Muscle layer of colon (tissue), 2 donors: ENCODE data around the gene CWC22.
A peak's percentile ranks its signal among the peaks of the same experiment; 100 is the strongest.
"Not testable (repeated sequence)": the region's sequence is repeated elsewhere in the genome, so short reads cannot be mapped to it uniquely, and the experiment has no call there.

ENCODE experiments used
- H3K27ac ChIP-seq: one replicate; pipeline ENCODE4 v1.7.0; 2013; ENCODE audit warnings: low read depth, mild to moderate bottlenecking, low read length, moderate library complexity
- H3K27me3 ChIP-seq, 2 donors: one replicate each; pipeline ENCODE4 v1.7.0; 2013; ENCODE audit warnings: low read length in 2 of 2, mild to moderate bottlenecking in 2 of 2; ENCODE audit not compliant: insufficient read depth in 2 of 2, control insufficient read depth in 1 of 2
- H3K36me3 ChIP-seq: one replicate; pipeline ENCODE4 v1.7.0; 2013; ENCODE audit warnings: mild to moderate bottlenecking, low read length; ENCODE audit not compliant: insufficient read depth
- H3K4me1 ChIP-seq: one replicate; pipeline ENCODE4 v1.7.0; 2013; ENCODE audit warnings: mild to moderate bottlenecking, low read length; ENCODE audit not compliant: insufficient read depth
- H3K4me3 ChIP-seq, 2 donors: one replicate each; pipeline ENCODE4 v1.7.0; 2013; ENCODE audit warnings: low read length in 2 of 2, low read depth in 1 of 2, mild to moderate bottlenecking in 1 of 2, moderate library complexity in 1 of 2
- H3K9ac ChIP-seq: one replicate; pipeline ENCODE4 v1.7.0; 2013; ENCODE audit warnings: low read length
- H3K9me3 ChIP-seq: one replicate; pipeline ENCODE4 v1.7.0; 2013; ENCODE audit warnings: mild to moderate bottlenecking, low read length
- donor health status: abdominal sarcoma.
- donor health status: Adenocarcinoma of cecum.

CWC22 gene

GRCh38 chr2:180029575-180029974 lies 22.5 kb upstream of the CWC22 start:
- H3K9me3 ChIP-seq = no peaks in the 10 kb centered on the region
- no peak overlapping the region for H3K4me3 ChIP-seq
- H3K27ac ChIP-seq = no peak overlapping the region
- H3K27me3 ChIP-seq = no peaks in the 10 kb centered on the region
- no peak overlapping the region for H3K9ac ChIP-seq
- no peaks in the 10 kb centered on the region for H3K4me1 ChIP-seq
- no peaks in the 10 kb centered on the region for H3K36me3 ChIP-seq

GRCh38 chr2:180021850-180022249 lies 14.8 kb upstream of the CWC22 start:
- H3K27ac ChIP-seq = no peak overlapping the region
- H3K9me3 ChIP-seq = no peaks in the 10 kb centered on the region
- no peak overlapping the region for H3K4me3 ChIP-seq
- H3K4me1 ChIP-seq = no peaks in the 10 kb centered on the region
- H3K9ac ChIP-seq = no peak overlapping the region
- no peaks in the 10 kb centered on the region for H3K27me3 ChIP-seq
- no peaks in the 10 kb centered on the region for H3K36me3 ChIP-seq

- H3K4me1 ChIP-seq = no peaks in the 10 kb centered on the region
- no peak overlapping the region for H3K4me3 ChIP-seq
- no peak overlapping the region for H3K9ac ChIP-seq
- H3K27ac ChIP-seq = no peak overlapping the region
- H3K27me3 ChIP-seq = no peaks in the 10 kb centered on the region
- no peaks in the 10 kb centered on the region for H3K36me3 ChIP-seq
- no peaks in the 10 kb centered on the region for H3K9me3 ChIP-seq
Measured at GRCh38 chr2:180017784-180018183, 10.7 kb upstream of the CWC22 start.

- no peak overlapping the region for H3K27ac ChIP-seq
Measured at GRCh38 chr2:180016937-180017336, 9.8 kb upstream of the CWC22 start.

GRCh38 chr2:180015951-180016709 lies 9.0 kb upstream of the CWC22 start:
- no peaks in the 10 kb centered on the region for H3K27me3 ChIP-seq
- no peak overlapping the region for H3K27ac ChIP-seq
- no peaks in the 10 kb centered on the region for H3K4me1 ChIP-seq
- no peak overlapping the region for H3K9ac ChIP-seq
- no peaks in the 10 kb centered on the region for H3K9me3 ChIP-seq
- no peak overlapping the region for H3K4me3 ChIP-seq
- no peaks in the 10 kb centered on the region for H3K36me3 ChIP-seq

More at GRCh38 chr2:180016937-180017336, 9.8 kb upstream of the CWC22 start:
- no peak overlapping the region for H3K9ac ChIP-seq
- no peaks in the 10 kb centered on the region for H3K4me1 ChIP-seq
- H3K36me3 ChIP-seq = no peaks in the 10 kb centered on the region
- H3K4me3 ChIP-seq = no peak overlapping the region
- no peaks in the 10 kb centered on the region for H3K9me3 ChIP-seq
- no peaks in the 10 kb centered on the region for H3K27me3 ChIP-seq

GRCh38 chr2:180012523-180012922 lies 5.4 kb upstream of the CWC22 start:
- Histone ChIP-seq H3K9ac (no peak overlapping the region), H3K9me3 (no peaks in the 10 kb centered on the region), H3K36me3 (no peaks in the 10 kb centered on the region), H3K27ac (no peak overlapping the region), H3K4me1 (no peaks in the 10 kb centered on the region), H3K4me3 (no peak overlapping the region), H3K27me3 (no peaks in the 10 kb centered on the region)

GRCh38 chr2:180010701-180011100 lies 3.6 kb upstream of the CWC22 start:
- H3K9me3 ChIP-seq = no peaks in the 10 kb centered on the region
- H3K36me3 ChIP-seq = no peaks in the 10 kb centered on the region
- no peak overlapping the region for H3K27ac ChIP-seq
- no peaks in the 10 kb centered on the region for H3K27me3 ChIP-seq
- H3K9ac ChIP-seq = no peak overlapping the region
- no peak overlapping the region for H3K4me3 ChIP-seq
- H3K4me1 ChIP-seq = peaks cover 6% of the 10 kb centered on the region

GRCh38 chr2:180006231-180006630 lies 866 bp downstream of the CWC22 start:
- Histone ChIP-seq H3K9ac (peak overlapping the region; percentile 81), H3K9me3 (no peaks in the 10 kb centered on the region), H3K36me3 (no peaks in the 10 kb centered on the region), H3K27ac (peak overlapping the region; percentile 81), H3K4me3 (peak overlapping the region; percentile 55 to 91), H3K4me1 (peaks cover 10% of the 10 kb centered on the region), H3K27me3 (no peaks in the 10 kb centered on the region)

GRCh38 chr2:180005465-180005864 lies 1.6 kb downstream of the CWC22 start:
- not testable (repeated sequence) for H3K27me3 ChIP-seq, H3K4me1 ChIP-seq, H3K9me3 ChIP-seq, H3K9ac ChIP-seq, H3K36me3 ChIP-seq, H3K27ac ChIP-seq
- H3K4me3 ChIP-seq = peak overlapping the region in 1 of 2 donors; percentile 91

GRCh38 chr2:180004731-180005130 lies 2.4 kb downstream of the CWC22 start:
- Histone ChIP-seq H3K9ac (no peak overlapping the region), H3K4me3 (no peak overlapping the region), H3K27me3 (no peaks in the 10 kb centered on the region), H3K27ac (no peak overlapping the region), H3K9me3 (no peaks in the 10 kb centered on the region), H3K4me1 (peaks cover 10% of the 10 kb centered on the region), H3K36me3 (no peaks in the 10 kb centered on the region)

- H3K36me3 ChIP-seq = peaks cover 6% of the 10 kb centered on the region
- no peak overlapping the region for H3K27ac ChIP-seq
- H3K9ac ChIP-seq = no peak overlapping the region
- peaks cover 10% of the 10 kb centered on the region for H3K4me1 ChIP-seq
- H3K4me3 ChIP-seq = no peak overlapping the region
- no peaks in the 10 kb centered on the region for H3K27me3 ChIP-seq
- no peaks in the 10 kb centered on the region for H3K9me3 ChIP-seq
Measured at GRCh38 chr2:180003559-180003958, 3.5 kb downstream of the CWC22 start.

- Histone ChIP-seq H3K9ac (no peak overlapping the region), H3K36me3 (peaks cover 6% of the 10 kb centered on the region), H3K4me3 (no peak overlapping the region), H3K4me1 (peaks cover 10% of the 10 kb centered on the region), H3K27me3 (no peaks in the 10 kb centered on the region), H3K27ac (no peak overlapping the region), H3K9me3 (no peaks in the 10 kb centered on the region)
Measured at GRCh38 chr2:180003073-180003472, 4.0 kb downstream of the CWC22 start.
